ENCODE measurements around the gene ADAMTS13. TPM values are rescaled to one million over a fixed set of nuclear protein-coding genes. Genes with fewer than 3 reads are reported as not detected.
A peak's percentile ranks its signal among the peaks of the same experiment; 100 is the strongest.

ADAMTS13 gene
- total and polyA plus RNA-seq, 8 donors: 1.5 to 18.9 (median 3.1) TPM

GRCh38 chr9:133459476-133460404 lies 37.6 kb downstream of the ADAMTS13 start, which contains the start of gene CACFD1:
Gene CACFD1, plus strand, starts transcription at chr9:133459978. Its CDS starts 89 bp downstream, at chr9:133460067.
- DNase-seq (peak; percentile 96 to 99 (median 97)), FAIRE-seq (no peak), ATAC-seq (peak; percentile 88 to 93 (median 90))
- peak within 1 kb of the TSS; percentile 95 to 98 (median 96) for H3K27ac ChIP-seq
- no peak for TF ChIP-seq CTCF (IDR thresholded peaks at IDR 0.05)
- intact Hi-C loops (cut with DNase I): no loop called here
- H3K4me1 ChIP-seq: peaks cover 0 to 9% (median 6%) of the 10 kb centered on the region in 3 donors
- no peaks in the 10 kb centered on the region for H3K27me3 ChIP-seq
- no peaks in the 10 kb centered on the region for H3K36me3 ChIP-seq
- 0 to 1% methylated on average over 73 to 86 of the region's 86 CpGs for WGBS, 2 donors
- H3K4me3 ChIP-seq: peak within 1 kb of the TSS; percentile 71 to 82 (median 76)
- no peaks in the 10 kb centered on the region for H3K9me3 ChIP-seq

GRCh38 chr9:133460405-133461175 lies 38.4 kb downstream of the ADAMTS13 start:
- no peak for TF ChIP-seq CTCF (IDR thresholded peaks at IDR 0.05)
- H3K27me3 ChIP-seq: no peaks in the 10 kb centered on the region
- H3K4me1 ChIP-seq: peaks cover 0 to 9% (median 6%) of the 10 kb centered on the region in 3 donors
- ATAC-seq: peak; percentile 38 to 66 (median 55)
- intact Hi-C loops (cut with DNase I): no loop called here
- no peak for FAIRE-seq
- peak overlapping the region; percentile 71 to 82 (median 76) for H3K4me3 ChIP-seq
- 6 to 8% methylated on average over 21 to 30 of the region's 30 CpGs for WGBS, 2 donors
- peak overlapping the region; percentile 95 to 98 (median 96) for H3K27ac ChIP-seq
- DNase-seq: peak; percentile 83 to 96 (median 90)
- H3K9me3 ChIP-seq: no peaks in the 10 kb centered on the region
- no peaks in the 10 kb centered on the region for H3K36me3 ChIP-seq

GRCh38 chr9:133461975-133462374 lies 39.8 kb downstream of the ADAMTS13 start:
- WGBS, 2 donors: 56 to 58% methylated on average over 4 of the region's 4 CpGs
- intact Hi-C loops (cut with DNase I): no loop called here
- Histone ChIP-seq H3K27me3 (no peaks in the 10 kb centered on the region), H3K27ac (peak overlapping the region in 1 of 4 donors; percentile 95), H3K4me1 (peaks cover 6 to 11% (median 7%) of the 10 kb centered on the region in 3 donors), H3K9me3 (no peaks in the 10 kb centered on the region), H3K4me3 (no peak overlapping the region), H3K36me3 (no peaks in the 10 kb centered on the region)
- no peak for TF ChIP-seq CTCF (IDR thresholded peaks at IDR 0.05)
- no peak for ATAC-seq
- DNase-seq: peak in 1 of 6 donors; percentile 65
- no peak for FAIRE-seq

GRCh38 chr9:133463234-133463863 lies 41.2 kb downstream of the ADAMTS13 start:
- FAIRE-seq: no peak
- no peak overlapping the region for H3K27ac ChIP-seq
- 84 to 89% methylated on average over 22 of the region's 22 CpGs for WGBS, 2 donors
- H3K27me3 ChIP-seq: no peaks in the 10 kb centered on the region
- no peak overlapping the region for H3K4me3 ChIP-seq
- H3K36me3 ChIP-seq: peaks cover 0 to under 1% (median 0%) of the 10 kb centered on the region in 3 donors
- intact Hi-C loops (cut with DNase I): no loop called here
- H3K9me3 ChIP-seq: no peaks in the 10 kb centered on the region
- TF ChIP-seq CTCF (IDR thresholded peaks at IDR 0.05): no peak
- DNase-seq: peak in 1 of 6 donors; percentile 74
- ATAC-seq: no peak
- H3K4me1 ChIP-seq: peaks cover 6 to 13% (median 7%) of the 10 kb centered on the region in 3 donors

Data from pancreas (tissue), 10 donors.